Measurements from ENCODE around the gene PID1.

DNA sequence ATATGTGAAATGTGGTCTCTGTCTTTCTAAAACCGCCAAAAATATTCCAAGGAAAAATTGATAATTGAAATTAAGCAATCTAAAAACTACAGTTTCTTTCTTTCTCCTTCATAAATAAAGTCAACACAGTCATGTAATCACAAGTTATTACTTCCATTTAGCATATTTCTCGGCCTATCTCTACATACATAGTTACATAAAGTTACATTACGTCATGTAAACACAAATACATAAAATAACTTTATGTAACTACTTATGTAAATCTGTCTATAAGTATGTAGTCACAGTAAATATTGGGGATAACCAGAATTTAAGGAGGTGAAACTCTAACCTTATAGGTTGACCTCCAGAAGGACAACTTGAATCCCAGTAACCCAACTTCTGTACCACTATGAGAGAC is 48.5 kb upstream of the PID1 start:
- TF ChIP-seq, protein P1, sequence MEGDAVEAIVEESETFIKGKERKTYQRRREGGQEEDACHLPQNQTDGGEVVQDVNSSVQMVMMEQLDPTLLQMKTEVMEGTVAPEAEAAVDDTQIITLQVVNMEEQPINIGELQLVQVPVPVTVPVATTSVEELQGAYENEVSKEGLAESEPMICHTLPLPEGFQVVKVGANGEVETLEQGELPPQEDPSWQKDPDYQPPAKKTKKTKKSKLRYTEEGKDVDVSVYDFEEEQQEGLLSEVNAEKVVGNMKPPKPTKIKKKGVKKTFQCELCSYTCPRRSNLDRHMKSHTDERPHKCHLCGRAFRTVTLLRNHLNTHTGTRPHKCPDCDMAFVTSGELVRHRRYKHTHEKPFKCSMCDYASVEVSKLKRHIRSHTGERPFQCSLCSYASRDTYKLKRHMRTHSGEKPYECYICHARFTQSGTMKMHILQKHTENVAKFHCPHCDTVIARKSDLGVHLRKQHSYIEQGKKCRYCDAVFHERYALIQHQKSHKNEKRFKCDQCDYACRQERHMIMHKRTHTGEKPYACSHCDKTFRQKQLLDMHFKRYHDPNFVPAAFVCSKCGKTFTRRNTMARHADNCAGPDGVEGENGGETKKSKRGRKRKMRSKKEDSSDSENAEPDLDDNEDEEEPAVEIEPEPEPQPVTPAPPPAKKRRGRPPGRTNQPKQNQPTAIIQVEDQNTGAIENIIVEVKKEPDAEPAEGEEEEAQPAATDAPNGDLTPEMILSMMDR (IDR thresholded peaks at IDR 0.05) = no peak
- no peak for TF ChIP-seq RFX5 (IDR thresholded peaks at IDR 0.05; ENCODE audit: low read length)
- no peak for TF ChIP-seq TAF1 (IDR thresholded peaks at IDR 0.05; ENCODE audit: borderline replicate concordance, low read depth, low read length)
- no peak for TF ChIP-seq YY1 (IDR thresholded peaks at IDR 0.05; ENCODE audit: low read depth)
- no peak for TF ChIP-seq POLR2AphosphoS5 (IDR thresholded peaks at IDR 0.05; ENCODE audit: low read depth, low read length)
- no peak for TF ChIP-seq TCF12 (IDR thresholded peaks at IDR 0.05)
- TF ChIP-seq, protein P2, sequence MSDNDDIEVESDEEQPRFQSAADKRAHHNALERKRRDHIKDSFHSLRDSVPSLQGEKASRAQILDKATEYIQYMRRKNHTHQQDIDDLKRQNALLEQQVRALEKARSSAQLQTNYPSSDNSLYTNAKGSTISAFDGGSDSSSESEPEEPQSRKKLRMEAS (IDR thresholded peaks at IDR 0.05; ENCODE audit: low read depth) = no peak
- no peak for TF ChIP-seq RAD21 (IDR thresholded peaks at IDR 0.05; ENCODE audit: low read length)
- no peak for TF ChIP-seq GATA2 (CRISPR knock-in tag; IDR thresholded peaks at IDR 0.05)
- TF ChIP-seq SMC3 (IDR thresholded peaks at IDR 0.05; ENCODE audit: low read depth, low read length) = no peak
- no peak for TF ChIP-seq NFIC (IDR thresholded peaks at IDR 0.05; ENCODE audit: borderline replicate concordance)
- no peak for TF ChIP-seq NRF1 (IDR thresholded peaks at IDR 0.05; ENCODE audit: low read depth, low read length)
- no peak for TF ChIP-seq RCOR1 (IDR thresholded peaks at IDR 0.05; ENCODE audit: low read length)
